Measurements from ENCODE around the gene BBC3.

Gene BBC3

DNA sequence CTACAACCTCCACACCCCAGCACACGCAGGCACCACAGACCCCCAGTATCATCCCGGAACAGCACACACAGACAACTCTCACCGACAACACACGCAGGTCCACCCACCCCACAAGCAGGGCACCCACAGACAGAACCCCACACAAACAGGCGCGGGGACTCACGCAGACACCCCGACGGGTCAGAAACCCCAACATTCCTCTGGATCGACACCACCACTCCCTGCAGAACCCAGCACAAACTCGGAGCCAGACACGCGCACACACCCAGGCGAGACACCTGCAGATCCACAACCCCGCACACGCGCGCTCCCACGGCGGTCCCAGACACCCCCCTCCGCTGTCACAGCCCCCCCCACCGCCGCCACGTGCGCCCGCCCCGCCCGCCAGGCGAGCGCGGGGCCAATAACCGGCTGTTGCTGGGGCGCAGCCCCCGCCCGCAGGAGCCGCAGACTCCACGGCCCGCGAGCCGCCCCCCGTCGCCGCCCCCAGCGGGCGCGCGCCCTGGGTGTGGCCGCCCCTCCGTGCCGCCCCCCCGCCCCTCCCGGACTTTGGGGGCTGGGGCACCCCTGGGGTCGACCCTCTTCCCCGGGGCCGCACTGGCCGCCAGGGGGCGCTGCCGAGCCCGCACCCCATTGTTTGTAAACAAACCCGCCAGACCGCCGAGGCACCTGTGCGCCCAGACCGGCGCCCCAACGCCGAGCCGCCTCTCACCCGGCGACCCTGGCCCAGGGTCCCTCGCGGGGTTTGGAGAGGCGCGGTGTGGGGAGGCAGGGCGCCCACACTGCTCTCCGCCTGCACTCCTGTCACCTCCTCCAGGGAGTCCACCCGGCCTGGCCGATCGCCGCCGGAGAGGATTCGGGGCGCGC lies 712 bp downstream of the BBC3 start:
- peak; percentile 67 for DNase-seq

DNA sequence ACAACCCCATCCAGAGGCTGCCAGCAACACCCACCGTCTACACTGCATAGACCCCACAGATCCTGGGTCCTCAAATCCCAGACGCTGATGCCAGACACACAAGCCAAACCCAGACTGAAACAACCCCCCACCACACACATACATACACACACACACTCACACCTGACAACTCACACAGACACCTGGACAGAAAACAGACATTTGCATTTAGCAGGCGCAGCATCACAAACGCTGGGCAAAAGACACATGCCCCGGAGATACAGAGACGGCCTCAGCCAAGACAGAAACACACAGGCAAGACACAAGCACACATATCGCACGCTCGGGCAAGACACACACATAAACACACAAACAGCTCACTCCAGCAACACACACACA lies 1.3 kb downstream of the BBC3 start:
- DNase-seq: peak; percentile 32

DNA sequence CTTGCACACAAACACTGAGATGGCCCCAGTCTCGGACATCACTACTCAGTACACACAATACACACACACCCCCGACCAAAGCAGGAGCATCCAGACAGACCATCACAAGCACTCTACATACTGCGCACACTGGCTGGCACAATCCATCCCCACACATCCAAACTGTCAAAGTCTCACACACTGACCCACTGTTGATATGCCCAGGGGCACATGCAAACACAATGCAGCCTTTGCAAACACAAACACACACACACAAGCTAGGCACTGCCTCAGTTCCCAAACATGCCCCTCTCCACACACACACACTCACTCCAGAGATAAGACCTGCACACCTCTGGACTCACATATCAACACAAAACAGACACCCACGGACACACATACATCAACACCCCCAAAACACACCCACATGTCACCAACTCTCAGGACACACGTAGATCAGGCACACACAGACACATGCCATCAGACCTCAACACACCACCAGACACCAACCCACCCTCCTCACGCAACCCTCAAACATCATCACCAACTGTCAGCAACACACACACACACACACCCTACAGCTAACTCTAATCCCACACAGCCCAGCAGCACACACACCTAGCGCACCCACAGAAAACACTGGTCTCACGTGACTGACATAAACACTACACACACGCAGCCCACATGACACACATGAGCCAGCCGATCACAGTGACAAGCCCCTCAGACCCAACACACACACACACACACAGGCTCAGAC lies 1.9 kb downstream of the BBC3 start:
- no peak for DNase-seq

DNA sequence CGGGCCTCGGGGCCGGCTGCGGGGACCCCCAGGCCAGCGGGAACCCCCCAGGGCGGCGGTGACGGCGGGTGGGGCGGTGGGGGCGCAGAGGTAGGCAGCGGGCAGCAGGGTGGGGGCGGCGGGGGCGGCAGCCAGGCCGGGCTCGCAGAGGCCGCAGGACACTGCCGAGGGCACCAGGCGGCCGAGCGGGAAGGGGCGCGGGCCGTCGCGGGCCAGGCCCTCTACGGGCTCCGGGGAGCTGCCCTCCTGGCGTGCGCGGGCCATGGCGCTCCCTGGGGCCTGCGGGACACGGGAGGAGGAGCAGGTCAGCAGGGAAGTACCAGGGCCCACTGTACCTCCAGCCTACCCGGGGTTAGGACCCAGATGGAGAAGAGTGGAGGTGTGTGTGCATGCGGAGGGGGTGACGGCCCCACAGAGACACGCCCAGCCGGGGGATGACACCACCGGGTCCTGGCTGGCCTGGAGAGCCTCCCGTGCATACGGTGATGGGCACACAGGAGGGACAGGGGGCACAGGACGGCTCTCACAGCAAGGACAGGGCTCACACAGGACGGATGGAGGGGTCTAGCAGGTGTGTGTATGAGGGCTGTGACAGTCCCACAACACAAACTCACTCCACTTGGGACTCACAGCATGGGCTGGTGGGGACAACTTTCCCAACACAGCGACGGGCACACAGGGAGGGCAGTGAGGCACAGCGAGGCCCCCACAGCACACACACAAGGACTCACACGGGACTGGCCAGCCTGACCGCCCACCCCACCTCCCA lies 2.6 kb downstream of the BBC3 start:
- peak; percentile 63 for DNase-seq

DNA sequence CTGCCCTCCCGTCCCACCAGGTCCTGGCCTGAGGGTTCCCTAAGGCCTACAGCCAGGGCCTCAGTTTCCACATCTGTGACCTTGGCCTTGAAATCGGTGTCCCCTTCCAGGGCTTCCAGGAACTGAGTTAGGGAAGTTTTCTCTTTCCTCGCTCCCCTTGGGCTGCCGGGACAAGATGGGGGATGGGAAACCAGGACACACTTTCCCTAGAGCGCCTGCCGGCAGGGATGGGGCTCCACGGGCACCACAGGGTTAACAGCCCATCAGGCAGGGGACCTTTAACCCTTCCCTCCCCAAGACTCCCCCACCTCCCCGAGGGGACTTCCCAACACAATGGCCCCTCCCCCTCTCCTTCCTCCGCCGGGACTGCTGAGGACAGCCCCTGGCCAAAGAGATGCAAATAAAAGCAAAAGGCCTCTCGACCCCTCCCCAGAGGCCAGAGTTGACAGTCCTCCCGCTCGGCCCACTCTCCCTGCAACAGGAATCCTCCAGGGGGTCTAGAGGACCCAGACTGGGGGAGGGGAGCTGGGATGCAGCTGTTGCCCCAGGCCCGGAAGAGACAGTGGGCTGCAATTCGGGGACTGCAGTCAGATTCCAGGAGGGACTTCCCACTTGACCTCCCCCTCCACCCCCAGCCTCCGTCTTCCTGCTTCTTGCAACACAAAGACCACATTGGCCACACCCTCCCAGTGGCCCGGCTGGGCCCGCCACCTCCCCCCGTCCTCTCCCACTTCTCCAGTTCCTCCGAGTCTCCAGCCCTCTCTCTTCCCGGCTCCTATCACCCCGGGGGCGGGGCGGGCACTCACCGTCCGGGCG lies 3.4 kb downstream of the BBC3 start:
- peak; percentile 68 for DNase-seq

DNA sequence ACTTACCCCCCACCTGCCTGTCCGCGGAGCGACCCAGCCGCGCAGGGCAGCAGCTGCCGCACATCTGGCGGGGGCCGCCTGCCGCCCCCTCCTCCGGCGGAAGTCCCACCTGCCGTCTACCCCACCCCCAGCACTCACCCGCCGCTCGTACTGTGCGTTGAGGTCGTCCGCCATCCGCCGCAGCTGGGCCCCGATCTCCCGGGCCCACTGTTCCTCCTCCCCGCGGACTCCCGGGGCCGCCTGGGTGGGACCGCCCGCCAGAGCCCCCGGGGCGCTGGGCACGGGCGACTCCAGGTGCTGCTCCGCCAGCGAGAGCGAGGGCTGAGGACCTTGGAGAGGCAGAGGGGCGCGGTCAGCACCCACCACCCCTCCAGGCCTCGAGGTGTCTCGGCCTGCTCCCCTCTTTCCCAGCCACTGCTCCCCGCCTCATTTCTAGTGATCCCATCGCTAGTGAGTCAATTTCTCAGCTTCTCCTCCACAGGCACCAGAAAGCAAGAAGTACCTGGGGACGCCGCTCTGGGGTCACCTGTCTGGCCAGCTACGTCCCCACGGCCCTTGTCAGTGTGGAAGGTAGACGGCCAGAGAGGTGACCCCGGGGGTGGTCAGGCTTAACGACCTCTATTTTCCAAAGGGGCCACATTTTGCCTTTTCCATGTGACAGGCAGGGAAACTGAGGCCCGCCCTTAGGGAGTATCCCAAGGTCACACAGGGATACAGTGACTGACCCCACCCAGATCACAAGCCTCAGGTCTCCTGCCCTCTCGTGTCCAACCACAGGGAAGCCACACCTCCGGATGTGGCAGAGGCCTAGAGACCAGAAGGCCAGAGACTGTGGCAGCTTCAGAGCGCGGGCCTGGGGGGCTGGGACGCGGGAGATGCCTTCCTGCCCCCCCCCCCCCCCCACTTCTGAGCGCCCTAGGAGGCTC lies 4.3 kb downstream of the BBC3 start:
- peak; percentile 88 for DNase-seq

DNA sequence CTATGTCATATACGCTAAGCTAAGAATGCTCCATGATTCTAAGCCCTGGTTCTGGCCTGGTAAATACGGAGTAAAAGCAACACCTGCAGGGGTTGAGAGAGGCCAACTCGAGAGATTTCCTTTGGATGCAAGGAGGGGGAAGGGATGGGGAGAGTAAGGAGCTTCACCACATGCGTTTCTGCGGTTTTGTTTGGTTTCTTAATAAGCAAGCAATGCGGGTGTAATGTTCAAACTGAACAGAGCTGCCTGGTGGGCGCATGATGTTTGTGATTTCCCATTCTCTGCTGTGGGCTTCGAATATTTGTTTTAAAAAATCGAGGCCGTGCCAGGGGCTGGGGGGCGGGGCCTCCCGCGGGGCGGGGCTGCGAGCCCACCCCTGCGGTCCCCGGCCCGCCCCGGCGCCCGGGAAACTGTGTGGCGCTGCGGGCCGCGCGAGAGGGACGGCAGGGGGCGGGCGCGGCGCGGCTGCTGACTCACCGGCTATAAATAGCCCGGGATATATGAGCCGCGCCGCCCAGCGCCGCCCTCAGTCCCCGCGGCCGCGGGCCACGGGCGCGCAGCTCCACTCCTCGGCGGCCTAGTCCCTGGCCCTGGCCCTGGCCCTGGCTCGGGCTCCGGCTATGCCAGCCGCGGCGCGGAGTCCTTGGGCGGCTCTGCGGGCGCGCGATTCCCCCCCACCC lies 5.1 kb downstream of the BBC3 start:
- DNase-seq: peak; percentile 88

DNA sequence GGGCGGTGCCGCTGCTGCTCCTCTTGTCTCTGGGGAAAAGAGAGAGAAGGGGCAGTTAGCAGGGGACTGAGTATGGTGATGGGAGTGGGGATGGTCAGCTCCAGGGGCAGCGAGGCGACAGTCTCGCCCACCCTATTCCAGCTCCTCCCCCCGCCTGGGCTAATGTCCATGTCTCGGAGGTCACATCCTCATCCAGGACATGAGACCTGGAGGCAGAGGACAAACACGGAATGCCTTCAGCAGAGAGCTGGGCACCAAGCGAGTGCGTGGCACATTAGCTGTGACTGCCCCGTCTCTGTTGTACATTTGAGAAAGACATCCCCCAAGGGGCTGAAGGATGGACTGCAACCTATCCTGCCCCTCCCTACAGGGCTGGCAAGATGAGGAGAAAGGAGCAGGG lies 9.1 kb downstream of the BBC3 start:
- DNase-seq: no peak

DNA sequence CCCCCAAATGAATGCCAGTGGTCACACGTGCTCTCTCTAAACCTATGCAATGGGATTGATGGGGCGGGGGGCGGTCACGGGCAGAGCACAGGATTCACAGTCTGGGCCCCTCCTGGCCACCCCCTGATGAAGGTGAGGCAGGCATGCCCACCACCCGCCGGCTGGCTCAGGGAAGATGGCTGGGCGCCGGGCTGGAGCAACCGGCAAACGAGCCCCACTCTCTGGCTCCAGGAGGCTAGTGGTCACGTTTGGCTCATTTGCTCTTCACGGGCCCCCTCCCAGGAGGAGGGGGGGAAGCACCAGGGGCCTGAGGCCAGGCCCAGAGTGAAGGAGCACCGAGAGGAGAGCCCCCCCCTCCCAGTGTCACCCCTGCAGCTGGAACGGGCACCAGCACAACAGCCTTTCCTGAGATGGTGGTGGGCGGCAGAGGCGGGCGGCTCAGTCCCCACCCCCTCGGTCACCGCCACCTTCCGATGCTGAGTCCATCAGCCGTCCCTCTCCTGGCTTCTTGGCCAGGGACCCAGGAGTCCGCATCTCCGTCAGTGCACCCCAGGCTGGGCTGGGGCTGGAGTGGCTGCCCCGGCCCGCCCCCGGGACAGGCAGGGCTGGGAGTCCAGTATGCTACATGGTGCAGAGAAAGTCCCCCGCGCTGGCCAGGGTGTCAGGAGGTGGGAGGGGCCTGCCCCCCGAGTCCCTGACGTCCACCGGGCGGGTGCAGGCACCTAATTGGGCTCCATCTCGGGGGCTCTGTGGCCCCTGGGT lies 9.7 kb downstream of the BBC3 start:
- DNase-seq: no peak

DNA sequence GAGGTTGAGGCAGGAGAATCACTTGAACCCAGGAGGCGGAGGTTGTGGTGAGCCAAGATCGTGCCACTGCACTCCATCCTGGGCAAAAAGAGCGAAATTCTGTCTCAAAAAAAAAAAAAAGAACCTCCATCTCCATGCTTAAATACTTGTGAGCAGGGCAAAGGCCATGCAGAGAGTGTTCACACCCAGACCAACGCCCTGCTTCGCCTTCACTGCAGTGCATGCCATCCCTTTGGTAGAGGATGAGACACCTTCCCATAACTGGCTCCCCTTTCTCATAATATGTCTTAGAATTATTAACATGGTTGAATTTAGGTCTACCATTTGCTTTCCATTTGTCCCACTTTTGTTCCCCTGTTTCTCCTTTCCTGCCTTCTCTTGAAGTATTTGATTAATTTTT lies 15.4 kb downstream of the BBC3 start:
- no peak for DNase-seq

DNA sequence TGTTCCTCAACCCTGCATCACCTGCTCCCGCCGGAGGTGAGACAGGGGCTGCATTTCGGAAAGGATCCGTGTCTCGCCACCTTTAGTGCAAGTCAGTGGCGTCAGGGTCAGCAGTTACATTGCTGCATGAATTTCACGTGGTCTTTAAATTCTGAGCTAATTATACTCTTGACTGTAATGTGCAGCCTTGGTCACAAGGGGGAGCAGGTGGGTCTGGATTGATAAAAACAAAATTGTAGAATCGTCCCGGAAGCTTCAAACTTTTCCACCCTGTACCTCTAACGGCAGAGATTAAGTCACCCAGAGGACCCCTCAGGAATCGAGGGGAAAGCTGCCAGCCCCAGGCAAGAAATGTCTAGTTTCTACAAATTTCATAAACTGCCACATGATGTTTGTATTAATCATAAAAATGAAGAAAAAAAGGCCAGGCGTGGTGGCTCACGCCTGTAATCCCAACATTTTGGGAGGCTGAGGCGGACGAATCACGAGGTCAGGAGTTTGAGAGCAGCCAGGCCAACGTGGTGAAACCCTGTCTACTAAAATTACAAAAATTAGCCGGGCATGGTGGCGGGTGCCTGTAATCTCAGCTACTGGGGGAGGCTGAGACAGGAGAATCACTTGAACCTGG lies 20.2 kb downstream of the BBC3 start:
- peak; percentile 75 for DNase-seq

DNA sequence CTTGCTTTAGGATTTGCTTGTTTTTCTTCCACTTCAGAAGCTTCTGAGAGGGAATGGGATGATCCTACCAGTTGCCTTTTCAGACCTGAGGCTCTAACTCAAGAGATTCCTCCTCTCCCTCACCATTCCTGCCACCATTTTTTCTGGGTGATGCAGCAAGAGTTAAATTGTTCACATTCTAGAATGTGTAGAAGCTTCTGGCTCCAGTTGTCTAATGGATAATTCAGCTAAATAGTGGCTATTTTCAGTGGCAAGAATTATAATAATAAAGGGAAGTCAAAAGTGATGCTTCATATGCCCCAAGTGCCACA lies 20.9 kb downstream of the BBC3 start:
- DNase-seq: no peak

DNA sequence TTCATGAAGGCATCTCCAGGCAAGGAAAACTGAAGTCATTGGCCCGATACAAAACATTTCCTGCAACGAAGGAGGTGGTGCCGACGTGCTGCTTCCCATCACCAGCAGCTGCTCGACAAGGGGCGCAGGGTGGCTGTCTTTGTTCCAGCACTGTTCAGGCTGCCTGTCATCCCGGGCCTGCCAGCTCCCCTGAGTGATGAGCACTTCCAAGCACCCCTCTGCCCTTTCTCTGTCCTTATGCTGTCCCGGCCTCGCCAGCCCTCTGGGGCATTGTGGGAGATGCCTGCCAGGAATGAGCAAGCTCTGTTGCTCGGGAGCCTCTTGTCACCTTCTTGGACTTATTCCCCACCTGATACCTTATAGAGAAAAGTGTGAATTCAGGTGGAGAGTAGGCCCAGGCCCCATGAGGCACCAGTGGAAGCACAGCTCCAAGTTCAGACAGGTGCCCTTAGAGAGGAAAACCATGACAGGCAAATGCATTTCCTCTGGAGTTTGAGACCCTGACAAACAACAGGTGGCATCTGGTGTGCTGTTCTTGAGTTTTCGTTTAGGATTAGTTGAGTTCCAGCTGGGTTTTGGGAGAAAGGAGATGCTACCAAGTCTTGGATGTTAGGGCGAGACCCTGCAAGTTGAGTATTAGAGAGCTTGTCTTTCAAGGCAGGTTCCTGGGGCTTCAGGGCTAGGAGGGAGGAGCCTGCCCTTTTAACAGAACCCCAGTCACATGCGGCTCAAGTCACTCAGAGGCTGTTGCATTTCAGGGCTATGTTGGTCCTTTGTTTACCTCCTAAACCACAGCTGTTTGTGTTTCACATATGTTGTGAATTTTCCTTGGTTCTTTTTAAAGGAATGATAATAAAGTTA lies 21.4 kb downstream of the BBC3 start:
- no peak for DNase-seq

DNA sequence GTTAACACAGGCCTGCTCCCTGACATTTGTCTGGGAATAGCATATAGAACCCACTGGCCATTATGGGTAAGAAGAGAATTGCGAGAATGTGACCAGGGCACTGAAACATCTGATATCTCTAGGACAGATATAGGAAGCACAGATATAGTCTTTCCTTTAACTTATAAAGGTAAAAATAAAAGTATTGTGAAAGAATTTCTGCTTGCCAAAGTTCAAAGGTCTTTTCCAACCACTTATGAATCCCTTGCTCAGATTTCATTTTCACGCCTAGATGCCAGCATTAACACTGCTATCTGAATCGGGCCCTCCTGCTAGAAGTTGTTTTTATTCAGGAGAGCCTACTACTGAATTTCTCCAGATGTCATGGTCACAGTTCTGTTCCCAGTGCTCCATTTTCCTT lies 27.7 kb downstream of the BBC3 start:
- DNase-seq: no peak

DNA sequence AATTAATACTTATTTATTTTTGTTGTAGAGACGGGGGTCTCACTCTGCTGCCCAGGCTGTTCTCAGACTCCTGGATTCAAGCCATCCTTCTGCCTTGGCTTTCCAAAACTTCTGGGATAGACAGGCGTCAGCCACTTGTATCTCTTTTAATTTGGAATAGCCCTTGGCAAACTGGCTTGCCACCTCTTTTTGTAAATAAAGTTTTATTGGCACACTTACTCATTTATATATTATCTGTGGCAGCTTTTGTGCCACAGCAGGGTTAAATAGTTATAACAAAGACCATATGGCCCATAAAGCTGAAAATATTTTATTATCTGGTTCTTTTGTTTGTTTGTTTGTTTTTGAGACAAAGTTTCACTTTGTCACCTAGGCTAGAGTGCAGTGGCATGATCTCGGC lies 30.5 kb downstream of the BBC3 start:
- DNase-seq: no peak

DNA sequence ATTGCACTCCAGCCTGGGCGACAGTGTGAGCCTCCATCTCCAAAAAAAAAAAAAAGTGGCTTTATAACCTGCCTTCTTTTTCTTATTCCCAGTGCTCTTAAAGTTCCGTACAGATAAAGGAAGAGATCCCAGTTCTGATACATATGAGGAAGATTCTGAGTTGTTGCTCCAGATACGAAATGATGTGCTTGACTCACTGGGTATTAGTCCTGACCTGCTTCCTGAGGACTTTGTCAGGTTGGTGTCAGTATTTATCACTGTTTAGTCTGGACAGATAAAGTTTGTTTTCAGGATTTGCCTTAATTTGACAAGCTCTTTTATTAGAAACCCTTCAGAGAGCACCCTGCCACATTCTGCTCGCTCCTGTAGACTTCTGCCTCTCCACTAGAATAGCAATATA lies 33.9 kb downstream of the BBC3 start:
- DNase-seq: no peak

DNA sequence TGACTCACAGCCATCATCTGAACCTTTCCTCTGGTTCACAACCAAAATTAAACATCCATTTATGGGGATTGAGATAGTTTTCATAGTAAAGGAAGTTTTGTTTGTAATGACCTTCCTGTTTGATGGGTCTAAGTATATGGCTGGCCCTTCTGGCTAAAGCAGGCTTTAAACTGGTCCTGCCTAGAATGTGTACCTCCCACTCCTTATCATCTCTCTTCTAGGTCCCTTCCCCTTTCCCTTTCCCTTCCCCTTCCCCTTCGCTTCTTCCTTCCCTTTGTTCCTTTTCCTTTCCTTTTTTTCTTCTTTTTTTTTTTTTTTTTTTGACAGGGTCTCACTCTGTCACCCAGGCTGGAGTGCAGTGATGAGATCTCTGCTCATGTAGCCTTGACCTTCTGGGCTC lies 35.6 kb downstream of the BBC3 start:
- DNase-seq: no peak

DNA sequence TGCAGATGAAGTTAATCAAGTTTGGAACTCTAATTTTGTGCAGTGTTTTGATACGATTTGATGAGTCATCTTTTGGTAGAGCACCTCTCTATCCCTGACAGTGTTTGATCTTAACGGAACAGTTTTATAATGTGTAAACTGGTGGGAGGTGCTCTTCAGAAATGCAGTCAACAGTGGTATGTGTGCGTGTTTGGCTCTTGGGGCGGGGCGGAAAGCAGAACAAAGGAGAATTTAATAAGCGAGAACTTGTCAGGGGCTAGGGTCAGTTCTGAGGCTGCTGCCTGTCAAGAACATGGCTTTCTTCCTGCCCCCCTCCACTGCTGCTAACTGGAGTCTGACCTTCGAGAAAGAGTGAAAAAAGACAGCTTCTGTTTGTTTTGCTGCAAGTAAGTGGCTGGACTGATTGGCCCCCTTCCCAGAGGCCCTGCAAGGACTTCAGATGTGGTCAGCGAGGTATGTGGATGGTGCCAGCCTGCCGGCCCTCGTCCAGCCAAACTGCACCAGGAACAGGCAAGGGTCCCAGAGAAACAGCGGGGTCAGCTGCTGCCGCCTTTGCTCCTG lies 40.8 kb downstream of the BBC3 start:
- no peak for DNase-seq
